GM23338 (cell line): Measurements from ENCODE around the gene AIM2. TPM values are rescaled to one million over a fixed set of nuclear protein-coding genes. Genes with fewer than 3 reads are reported as not detected.
"Not testable (repeated sequence)": the region's sequence is repeated elsewhere in the genome, so short reads cannot be mapped to it uniquely, and the experiment has no call there.

Source experiments
- ATAC-seq: fragments of 200-7000 bp; cut with Tn5 transposase; 3 replicates; pipeline ENCODE4 v1.9.1; 2020
- DNase-seq: peaks from one replicate; pipeline ENCODE4 v3.0.0-alpha.2; 2015; ENCODE audit warnings: low spot score
- H2AFZ ChIP-seq: fragments of 200-600 bp; sonication (generic); 2 replicates; pipeline ENCODE4 v1.8.0; 2016; ENCODE audit warnings: antibody characterized with exemption, mild to moderate bottlenecking, moderate library complexity
- H3F3A ChIP-seq: fragments of 200-600 bp; sonication (generic); replicated peaks from 2 replicates; pipeline ENCODE4 v1.8.0; 2017; ENCODE audit warnings: antibody characterized with exemption, mixed run types, low read depth
- H3K27ac ChIP-seq: fragments of 200-600 bp; sonication (generic); 2 replicates; pipeline ENCODE4 v1.6.1; 2016; ENCODE audit warnings: low read depth
- H3K27me3 ChIP-seq: fragments of 200-600 bp; sonication (generic); 2 replicates; pipeline ENCODE4 v1.8.0; 2016; ENCODE audit warnings: mild to moderate bottlenecking, mixed run types, moderate library complexity; ENCODE audit not compliant: insufficient read depth
- H3K36me3 ChIP-seq: fragments of 200-600 bp; sonication (generic); 2 replicates; pipeline ENCODE4 v1.8.0; 2016; ENCODE audit warnings: mild to moderate bottlenecking; ENCODE audit not compliant: insufficient read depth
- H3K4me1 ChIP-seq: fragments of 200-600 bp; sonication (generic); 2 replicates; pipeline ENCODE4 v1.8.0; 2016; ENCODE audit warnings: mild to moderate bottlenecking, moderate library complexity; ENCODE audit not compliant: insufficient read depth
- H3K4me2 ChIP-seq: fragments of 200-600 bp; sonication (generic); 2 replicates; pipeline ENCODE4 v1.7.1; 2017; ENCODE audit warnings: mixed run types
- H3K4me3 ChIP-seq: fragments of 200-600 bp; sonication (generic); 2 replicates; pipeline ENCODE4 v1.6.1; 2016; ENCODE audit warnings: mixed run types
- H3K79me2 ChIP-seq: fragments of 200-600 bp; sonication (generic); replicated peaks from 2 replicates; pipeline ENCODE4 v1.8.0; 2017; ENCODE audit warnings: mild to moderate bottlenecking; ENCODE audit not compliant: insufficient read depth
- H3K9me2 ChIP-seq: fragments of 200-600 bp; sonication (generic); 2 replicates; pipeline ENCODE4 v1.8.0; 2017; ENCODE audit not compliant: insufficient read depth
- H4K20me1 ChIP-seq: fragments of 200-600 bp; sonication (generic); replicated peaks from 2 replicates; pipeline ENCODE4 v1.8.0; 2017; ENCODE audit warnings: mild to moderate bottlenecking; ENCODE audit not compliant: insufficient read depth
- H3K27ac Mint-ChIP-seq: 2 replicates; pipeline ENCODE4 v1.8.0; 2020; ENCODE audit warnings: inconsistent platforms, mild to moderate bottlenecking, moderate library complexity, mixed read lengths
- H3K27me3 Mint-ChIP-seq: 3 replicates; pipeline ENCODE4 v1.8.0; 2022; ENCODE audit warnings: low read depth, mild to moderate bottlenecking, moderate library complexity, mixed read lengths, inconsistent platforms; ENCODE audit not compliant: insufficient read depth, poor library complexity
- H3K36me3 Mint-ChIP-seq: 3 replicates; pipeline ENCODE4 v1.8.0; 2021; ENCODE audit warnings: low read depth, mild to moderate bottlenecking, inconsistent platforms, moderate library complexity, mixed read lengths
- H3K4me1 Mint-ChIP-seq: 3 replicates; pipeline ENCODE4 v1.8.0; 2020; ENCODE audit warnings: mild to moderate bottlenecking, inconsistent platforms, mixed read lengths
- H3K4me3 Mint-ChIP-seq: 3 replicates; pipeline ENCODE4 v1.8.0; 2021; ENCODE audit warnings: moderate library complexity, mild to moderate bottlenecking, inconsistent platforms, mixed read lengths
- H3K9me3 Mint-ChIP-seq: 3 replicates; pipeline ENCODE4 v1.8.0; 2020; ENCODE audit warnings: moderate library complexity, mild to moderate bottlenecking, inconsistent platforms, mixed read lengths
- CREB1 ChIP-seq: fragments of 250-450 bp; sonication (Bioruptor Pico); IDR thresholded peaks from 2 replicates; pipeline ENCODE4 v1.5.0; 2020; ENCODE audit warnings: low read depth, mild to moderate bottlenecking, moderate library complexity
- ETS1 ChIP-seq: IDR thresholded peaks from 2 replicates; pipeline ENCODE4 v1.6.1; 2016; ENCODE audit warnings: antibody characterized with exemption
- EZH2 ChIP-seq: fragments of 200-600 bp; sonication (generic); IDR thresholded peaks from one replicate; pipeline ENCODE4 v1.8.0; 2017; ENCODE audit warnings: antibody characterized with exemption, mild to moderate bottlenecking, low read depth; ENCODE audit not compliant: unreplicated experiment
- EZH2phosphoT487 ChIP-seq: fragments of 200-600 bp; sonication (generic); IDR thresholded peaks from one replicate; pipeline ENCODE4 v1.8.1; 2018; ENCODE audit warnings: antibody characterized with exemption; ENCODE audit not compliant: unreplicated experiment
- JUNB ChIP-seq: IDR thresholded peaks from one replicate; pipeline ENCODE4 v1.6.1; 2016; ENCODE audit warnings: antibody characterized with exemption; ENCODE audit not compliant: unreplicated experiment
- NANOG ChIP-seq: IDR thresholded peaks from 2 replicates; pipeline ENCODE4 v1.6.1; 2016; ENCODE audit warnings: antibody characterized with exemption, borderline replicate concordance
- POLR2AphosphoS5 ChIP-seq: IDR thresholded peaks from 2 replicates; pipeline ENCODE4 v1.6.1; 2016; ENCODE audit warnings: antibody characterized with exemption, low read depth
- STAT1 ChIP-seq: IDR thresholded peaks from one replicate; pipeline ENCODE4 v1.6.1; 2016; ENCODE audit warnings: antibody characterized with exemption; ENCODE audit not compliant: unreplicated experiment
- ZNF114 ChIP-seq: fragments of 250-450 bp; sonication (Bioruptor Pico); IDR thresholded peaks from 2 replicates; pipeline ENCODE4 v1.5.0; 2020; ENCODE audit warnings: mild to moderate bottlenecking, moderate library complexity
- ZNF331 ChIP-seq: fragments of 250-450 bp; sonication (Bioruptor Pico); IDR thresholded peaks from 2 replicates; pipeline ENCODE4 v1.5.0; 2020; ENCODE audit warnings: low read depth, mild to moderate bottlenecking, moderate library complexity
- polyA plus RNA-seq: library from polyadenylated mRNA; unstranded; fragments of >200 nt; fragmentation: Nextera tagmentation; extraction: Ambion mirVana; gene quantifications from 2 replicates; pipeline ENCODE4 v1.2.1, GENCODE V29; 2016
- total RNA-seq: library from RNA; depleted of rRNA; stranded (reverse); fragments of >200 nt; shearing (Covaris generic); gene quantifications from 2 replicates; pipeline ENCODE4 v1.2.3, GENCODE V29; 2014
- TF ChIP-seq, protein P1 (sequence below): IDR thresholded peaks from one replicate; pipeline ENCODE4 v1.6.1; 2018; ENCODE audit warnings: antibody characterized with exemption; ENCODE audit not compliant: unreplicated experiment

Gene AIM2
- total and polyA plus RNA-seq, 2 experiments from 2014 or later, result 1.5 to 2.5 TPM

GRCh38 chr1:159054427-159054826 is 22.1 kb downstream of the AIM2 start:
- no peak overlapping the region for H3K4me3 ChIP-seq
- Mint-ChIP-seq H3K27ac (no peak overlapping the region), H3K36me3 (no peaks in the 10 kb centered on the region; the same call in 2 of the 3 replicates), H3K27me3 (peaks cover 6% of the 10 kb centered on the region), H3K4me3 (no peak overlapping the region), H3K4me1 (peaks cover 4% of the 10 kb centered on the region), H3K9me3 (peaks cover 3% of the 10 kb centered on the region; the same call in 1 of the 3 replicates)
- no peak overlapping the region for H3K4me2 ChIP-seq
- H3K79me2 ChIP-seq, result no peaks in the 10 kb centered on the region
- no peaks in the 10 kb centered on the region for H3K36me3 ChIP-seq
- no peaks in the 10 kb centered on the region for H4K20me1 ChIP-seq
- TF ChIP-seq POLR2AphosphoS5 (no peak), ZNF114 (CRISPR knock-in tag) (no peak), EZH2 (no peak), CREB1 (CRISPR knock-in tag) (no peak), ZNF331 (no peak), JUNB (no peak)
- TF ChIP-seq, protein P1, sequence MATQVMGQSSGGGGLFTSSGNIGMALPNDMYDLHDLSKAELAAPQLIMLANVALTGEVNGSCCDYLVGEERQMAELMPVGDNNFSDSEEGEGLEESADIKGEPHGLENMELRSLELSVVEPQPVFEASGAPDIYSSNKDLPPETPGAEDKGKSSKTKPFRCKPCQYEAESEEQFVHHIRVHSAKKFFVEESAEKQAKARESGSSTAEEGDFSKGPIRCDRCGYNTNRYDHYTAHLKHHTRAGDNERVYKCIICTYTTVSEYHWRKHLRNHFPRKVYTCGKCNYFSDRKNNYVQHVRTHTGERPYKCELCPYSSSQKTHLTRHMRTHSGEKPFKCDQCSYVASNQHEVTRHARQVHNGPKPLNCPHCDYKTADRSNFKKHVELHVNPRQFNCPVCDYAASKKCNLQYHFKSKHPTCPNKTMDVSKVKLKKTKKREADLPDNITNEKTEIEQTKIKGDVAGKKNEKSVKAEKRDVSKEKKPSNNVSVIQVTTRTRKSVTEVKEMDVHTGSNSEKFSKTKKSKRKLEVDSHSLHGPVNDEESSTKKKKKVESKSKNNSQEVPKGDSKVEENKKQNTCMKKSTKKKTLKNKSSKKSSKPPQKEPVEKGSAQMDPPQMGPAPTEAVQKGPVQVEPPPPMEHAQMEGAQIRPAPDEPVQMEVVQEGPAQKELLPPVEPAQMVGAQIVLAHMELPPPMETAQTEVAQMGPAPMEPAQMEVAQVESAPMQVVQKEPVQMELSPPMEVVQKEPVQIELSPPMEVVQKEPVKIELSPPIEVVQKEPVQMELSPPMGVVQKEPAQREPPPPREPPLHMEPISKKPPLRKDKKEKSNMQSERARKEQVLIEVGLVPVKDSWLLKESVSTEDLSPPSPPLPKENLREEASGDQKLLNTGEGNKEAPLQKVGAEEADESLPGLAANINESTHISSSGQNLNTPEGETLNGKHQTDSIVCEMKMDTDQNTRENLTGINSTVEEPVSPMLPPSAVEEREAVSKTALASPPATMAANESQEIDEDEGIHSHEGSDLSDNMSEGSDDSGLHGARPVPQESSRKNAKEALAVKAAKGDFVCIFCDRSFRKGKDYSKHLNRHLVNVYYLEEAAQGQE, result no peak
- H3F3A ChIP-seq, result no peaks in the 10 kb centered on the region
- no peak for ATAC-seq
- no peaks in the 10 kb centered on the region for H3K27me3 ChIP-seq
- no peaks in the 10 kb centered on the region for H3K4me1 ChIP-seq
- H3K9me2 ChIP-seq, result peaks cover 6% of the 10 kb centered on the region; the same call in 1 of the 2 replicates
- no peak overlapping the region for H2AFZ ChIP-seq
- H3K27ac ChIP-seq, result no peak overlapping the region
- DNase-seq, result no peak

DNA sequence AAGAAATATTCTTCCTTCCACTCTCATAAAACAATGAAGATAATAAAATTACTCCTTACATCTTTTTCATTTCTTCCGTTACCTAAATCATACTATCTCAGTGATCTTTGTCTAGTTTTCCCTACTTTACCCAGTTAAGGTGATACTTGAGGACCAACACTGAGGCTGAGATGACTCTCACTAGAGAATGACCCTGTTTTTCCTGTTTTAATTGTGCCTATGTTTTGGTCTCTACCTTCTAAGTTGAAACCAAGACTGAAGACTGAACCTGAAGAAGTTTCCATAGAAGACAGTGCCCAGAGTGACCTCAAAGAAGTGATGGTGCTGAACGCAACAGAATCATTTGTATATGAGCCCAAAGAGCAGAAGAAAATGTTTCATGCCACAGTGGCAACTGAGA is 25.1 kb downstream of the AIM2 start:
- no peaks in the 10 kb centered on the region for H3K27me3 ChIP-seq
- Mint-ChIP-seq H3K36me3 (no peaks in the 10 kb centered on the region; the same call in 2 of the 3 replicates), H3K9me3 (peaks cover 2% of the 10 kb centered on the region; the same call in 1 of the 3 replicates), H3K4me1 (peaks cover 3% of the 10 kb centered on the region), H3K27me3 (peaks cover 3% of the 10 kb centered on the region), H3K27ac (no peak overlapping the region), H3K4me3 (no peak overlapping the region)
- ATAC-seq (no peak), DNase-seq (no peak)
- no peak overlapping the region for H3K27ac ChIP-seq
- no peaks in the 10 kb centered on the region for H3F3A ChIP-seq
- H3K4me1 ChIP-seq, result no peaks in the 10 kb centered on the region
- TF ChIP-seq EZH2 (no peak), ZNF331 (no peak), EZH2phosphoT487 (no peak), JUNB (no peak), ETS1 (no peak), STAT1 (no peak), CREB1 (CRISPR knock-in tag) (no peak), POLR2AphosphoS5 (no peak), NANOG (no peak)
- TF ChIP-seq, protein P1, result no peak
- H3K9me2 ChIP-seq, result no peaks in the 10 kb centered on the region; the same call in 1 of the 2 replicates
- H3K4me3 ChIP-seq, result no peak overlapping the region
- H3K4me2 ChIP-seq, result no peak overlapping the region
- H2AFZ ChIP-seq, result no peak overlapping the region
- H3K36me3 ChIP-seq, result no peaks in the 10 kb centered on the region
- no peaks in the 10 kb centered on the region for H4K20me1 ChIP-seq
- H3K79me2 ChIP-seq, result no peaks in the 10 kb centered on the region

GRCh38 chr1:159046486-159046885 is 30.1 kb downstream of the AIM2 start:
- H3K27ac Mint-ChIP-seq, H3K36me3 ChIP-seq, H2AFZ ChIP-seq, H3K27me3 ChIP-seq, H3K4me3 Mint-ChIP-seq, H3K36me3 Mint-ChIP-seq, H3K79me2 ChIP-seq, H3K4me1 ChIP-seq, H3K9me3 Mint-ChIP-seq, H3F3A ChIP-seq, H3K4me1 Mint-ChIP-seq, H3K4me2 ChIP-seq, DNase-seq, H3K9me2 ChIP-seq, H3K27ac ChIP-seq, H3K27me3 Mint-ChIP-seq, H4K20me1 ChIP-seq, ATAC-seq, H3K4me3 ChIP-seq: not testable (repeated sequence)
